ENCODE measurements around the gene IKBKE. TPM values are rescaled to one million over a fixed set of nuclear protein-coding genes. Genes with fewer than 3 reads are reported as not detected.

Gene IKBKE
- polyA plus RNA-seq, 4 donors: 4.1 to 8.7 (median 6.9) TPM

DNA sequence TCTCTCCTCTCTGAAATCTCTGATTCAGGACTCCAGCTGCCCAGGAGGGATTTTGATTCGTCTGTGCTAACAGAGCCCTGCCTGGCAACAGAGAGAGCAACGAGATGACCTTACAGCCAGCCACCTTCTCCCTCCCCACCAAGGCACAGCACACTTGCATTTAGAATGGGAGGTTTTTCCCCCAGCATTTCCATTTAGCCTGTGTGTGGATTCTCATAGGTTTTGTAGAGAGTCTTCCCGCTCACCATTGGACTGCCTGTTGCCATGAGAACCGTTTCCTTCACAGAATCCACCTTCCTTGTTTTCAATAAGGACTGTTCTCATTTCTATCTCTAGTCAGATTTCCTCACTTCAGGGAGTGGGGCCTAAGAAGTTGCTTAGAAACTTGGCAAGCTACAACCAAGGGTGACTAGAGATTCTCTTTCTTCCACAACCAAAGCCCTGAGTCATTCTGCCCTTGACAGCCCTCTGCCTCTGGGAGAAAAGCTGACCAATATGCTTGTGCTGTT is 5.8 kb upstream of the IKBKE start:
- WGBS, 3 donors: 69 to 78% (median 76%) methylated on average over 4 of the region's 4 CpGs

DNA sequence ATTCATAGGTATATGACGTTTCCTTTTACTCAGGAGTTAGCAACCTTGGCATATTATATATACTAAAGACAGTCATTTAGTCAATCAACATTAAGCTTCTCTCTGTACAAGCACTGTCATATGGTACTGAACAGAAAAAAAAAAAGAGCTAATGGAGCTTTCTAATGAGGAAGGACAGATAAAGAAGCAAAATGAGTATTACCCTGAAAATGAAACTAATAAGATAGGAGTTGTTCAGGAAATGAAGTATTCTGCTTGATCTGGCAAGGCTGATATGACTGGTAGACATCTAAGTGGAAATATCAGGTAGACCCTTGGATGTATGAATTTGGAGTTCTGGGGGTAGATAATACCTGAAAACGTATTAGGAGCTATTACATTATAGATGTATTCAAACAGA is 4.3 kb upstream of the IKBKE start:
- Histone ChIP-seq H3K4me1 (ENCODE audit: control insufficient read depth in 3 of 3, insufficient read depth in 2 of 3, low read depth in 1 of 3, low read length in 2 of 3) (peaks cover 3 to 18% (median 15%) of the 10 kb centered on the region in 3 donors), H3K36me3 (ENCODE audit: control insufficient read depth in 3 of 3, insufficient read depth in 2 of 3, low read depth in 1 of 3, low read length in 3 of 3) (peaks cover 0 to 14% (median 2%) of the 10 kb centered on the region in 3 donors), H3K4me3 (ENCODE audit: low read depth in 1 of 3, low read length in 3 of 3) (no peak overlapping the region), H3K9me3 (ENCODE audit: control insufficient read depth in 2 of 2, insufficient read depth in 1 of 2, low read depth in 1 of 2, low read length in 1 of 2) (no peaks in the 10 kb centered on the region), H3K27ac (ENCODE audit: low read depth in 1 of 3, low read length in 2 of 3) (no peak overlapping the region), H3K27me3 (ENCODE audit: control insufficient read depth in 3 of 3, insufficient read depth in 3 of 3, low read length in 3 of 3) (no peaks in the 10 kb centered on the region)
- 48 to 52% (median 50%) methylated on average over 2 of the region's 2 CpGs for WGBS, 3 donors
- FAIRE-seq (no peak), DNase-seq (no peak)

More for the DNA sequence above, 5.8 kb upstream of the IKBKE start:
- Histone ChIP-seq H3K4me3 (ENCODE audit: low read depth in 1 of 3, low read length in 3 of 3) (no peak overlapping the region), H3K27ac (ENCODE audit: low read depth in 1 of 3, low read length in 2 of 3) (no peak overlapping the region), H3K27me3 (ENCODE audit: control insufficient read depth in 3 of 3, insufficient read depth in 3 of 3, low read length in 3 of 3) (no peaks in the 10 kb centered on the region), H3K9me3 (ENCODE audit: control insufficient read depth in 2 of 2, insufficient read depth in 1 of 2, low read depth in 1 of 2, low read length in 1 of 2) (no peaks in the 10 kb centered on the region), H3K36me3 (ENCODE audit: control insufficient read depth in 3 of 3, insufficient read depth in 2 of 3, low read depth in 1 of 3, low read length in 3 of 3) (peaks cover 0 to 20% (median 2%) of the 10 kb centered on the region in 3 donors), H3K4me1 (ENCODE audit: control insufficient read depth in 3 of 3, insufficient read depth in 2 of 3, low read depth in 1 of 3, low read length in 2 of 3) (peaks cover under 1 to 12% (median 8%) of the 10 kb centered on the region in 3 donors)
- FAIRE-seq (no peak), DNase-seq (no peak)

DNA sequence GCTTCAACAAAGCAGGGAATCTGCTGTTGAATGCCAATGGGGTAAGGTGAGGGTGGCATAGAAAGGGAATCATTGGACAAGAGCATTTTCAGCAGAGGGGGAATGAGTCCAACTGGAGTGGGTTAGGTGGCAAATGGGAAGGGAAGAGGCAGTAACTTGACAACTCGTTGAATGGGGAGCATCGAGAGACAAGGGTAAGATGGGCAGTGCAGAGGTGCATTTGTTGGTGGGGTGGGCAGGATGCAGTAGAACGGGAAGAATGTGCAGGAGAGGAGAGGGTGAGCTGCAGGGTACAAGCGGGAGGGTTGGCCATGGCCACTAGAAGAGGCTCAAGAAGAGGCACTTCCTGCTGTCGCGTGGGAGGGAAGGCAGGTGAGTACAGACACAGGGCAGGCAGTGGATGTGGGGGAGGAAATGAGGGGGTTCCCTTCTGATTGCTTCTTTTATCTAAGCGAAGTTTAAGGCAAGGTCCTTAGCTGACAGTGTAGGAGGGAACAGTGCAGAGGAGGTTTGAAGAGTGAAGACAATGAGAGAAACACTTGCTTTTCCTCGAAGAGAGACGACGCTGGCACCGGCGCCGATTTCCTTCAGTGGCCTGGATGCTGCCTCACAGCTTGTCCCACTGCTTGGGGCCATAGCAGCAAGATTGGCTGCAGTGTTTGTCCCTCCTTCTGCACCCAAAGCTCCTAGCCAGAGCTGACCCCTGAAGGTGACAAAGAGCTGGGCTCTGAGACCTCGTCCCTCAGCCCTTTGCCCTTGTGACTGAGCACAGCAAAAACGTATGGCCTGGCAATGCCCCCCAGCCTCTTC is 3.2 kb upstream of the IKBKE start:
- Histone ChIP-seq H3K27me3 (ENCODE audit: control insufficient read depth in 3 of 3, insufficient read depth in 3 of 3, low read length in 3 of 3) (no peaks in the 10 kb centered on the region), H3K36me3 (ENCODE audit: control insufficient read depth in 3 of 3, insufficient read depth in 2 of 3, low read depth in 1 of 3, low read length in 3 of 3) (peaks cover 0 to 9% (median 0%) of the 10 kb centered on the region in 3 donors), H3K4me1 (ENCODE audit: control insufficient read depth in 3 of 3, insufficient read depth in 2 of 3, low read depth in 1 of 3, low read length in 2 of 3) (peaks cover 3 to 23% (median 20%) of the 10 kb centered on the region in 3 donors), H3K4me3 (ENCODE audit: low read depth in 1 of 3, low read length in 3 of 3) (no peak overlapping the region), H3K27ac (ENCODE audit: low read depth in 1 of 3, low read length in 2 of 3) (no peak overlapping the region), H3K9me3 (ENCODE audit: control insufficient read depth in 2 of 2, insufficient read depth in 1 of 2, low read depth in 1 of 2, low read length in 1 of 2) (no peaks in the 10 kb centered on the region)
- WGBS, 3 donors: 60 to 87% (median 72%) methylated on average over 15 of the region's 15 CpGs
- FAIRE-seq (no peak), DNase-seq (no peak)

DNA sequence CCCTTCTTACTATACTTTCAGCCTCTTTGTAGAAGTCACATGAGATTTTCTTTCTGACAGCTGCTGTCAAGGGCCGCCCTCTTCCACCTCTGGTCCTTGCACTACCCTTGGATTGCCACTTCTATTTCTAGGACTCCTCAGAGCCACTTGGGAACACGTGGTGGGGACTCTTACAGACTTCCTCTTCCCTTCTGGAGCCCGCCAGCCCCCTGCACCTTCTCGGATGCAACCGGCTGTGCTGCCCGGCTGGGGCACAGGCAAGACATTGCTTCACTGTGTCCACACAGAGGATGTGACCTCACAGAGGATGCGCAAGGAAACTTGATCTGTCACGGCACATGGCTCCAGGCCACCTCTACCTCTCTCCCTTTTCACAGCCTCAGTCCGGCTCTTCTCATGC is 2.4 kb upstream of the IKBKE start:
- Histone ChIP-seq H3K27me3 (ENCODE audit: control insufficient read depth in 3 of 3, insufficient read depth in 3 of 3, low read length in 3 of 3) (no peaks in the 10 kb centered on the region), H3K4me3 (ENCODE audit: low read depth in 1 of 3, low read length in 3 of 3) (no peak overlapping the region), H3K27ac (ENCODE audit: low read depth in 1 of 3, low read length in 2 of 3) (no peak overlapping the region), H3K36me3 (ENCODE audit: control insufficient read depth in 3 of 3, insufficient read depth in 2 of 3, low read depth in 1 of 3, low read length in 3 of 3) (peaks cover 0 to 14% (median 0%) of the 10 kb centered on the region in 3 donors), H3K4me1 (ENCODE audit: control insufficient read depth in 3 of 3, insufficient read depth in 2 of 3, low read depth in 1 of 3, low read length in 2 of 3) (peaks cover 3 to 29% (median 20%) of the 10 kb centered on the region in 3 donors), H3K9me3 (ENCODE audit: control insufficient read depth in 2 of 2, insufficient read depth in 1 of 2, low read depth in 1 of 2, low read length in 1 of 2) (no peaks in the 10 kb centered on the region)
- no peak for DNase-seq
- WGBS, 3 donors: 56 to 85% (median 82%) methylated on average over 9 of the region's 9 CpGs
- FAIRE-seq: no peak

DNA sequence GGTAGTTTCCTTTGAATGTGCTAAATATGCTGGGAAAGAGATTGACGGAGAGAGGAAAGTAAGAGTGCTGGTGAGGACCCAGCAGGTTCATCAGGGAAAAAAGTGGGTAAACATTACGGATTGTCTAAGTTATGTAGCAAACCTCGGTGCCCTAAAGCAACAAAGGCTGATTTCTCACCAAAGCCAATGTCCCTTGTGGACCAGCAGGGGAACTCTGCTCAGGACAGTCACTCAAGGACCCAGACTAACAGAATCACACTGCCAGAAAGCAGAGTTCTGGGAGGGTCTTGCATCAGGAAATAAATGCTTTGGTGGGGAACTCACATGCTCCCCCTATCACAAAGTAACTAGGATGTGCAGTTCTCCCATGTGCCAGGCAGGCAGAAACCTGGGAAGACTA is 1.7 kb upstream of the IKBKE start:
- Histone ChIP-seq H3K4me3 (ENCODE audit: low read depth in 1 of 3, low read length in 3 of 3) (no peak overlapping the region), H3K27me3 (ENCODE audit: control insufficient read depth in 3 of 3, insufficient read depth in 3 of 3, low read length in 3 of 3) (no peaks in the 10 kb centered on the region), H3K9me3 (ENCODE audit: control insufficient read depth in 2 of 2, insufficient read depth in 1 of 2, low read depth in 1 of 2, low read length in 1 of 2) (no peaks in the 10 kb centered on the region), H3K27ac (ENCODE audit: low read depth in 1 of 3, low read length in 2 of 3) (no peak overlapping the region), H3K4me1 (ENCODE audit: control insufficient read depth in 3 of 3, insufficient read depth in 2 of 3, low read depth in 1 of 3, low read length in 2 of 3) (peaks cover 3 to 29% (median 20%) of the 10 kb centered on the region in 3 donors), H3K36me3 (ENCODE audit: control insufficient read depth in 3 of 3, insufficient read depth in 2 of 3, low read depth in 1 of 3, low read length in 3 of 3) (peaks cover 0 to 17% (median 0%) of the 10 kb centered on the region in 3 donors)
- DNase-seq (no peak), FAIRE-seq (no peak)
- whole genome bisulfite sequencing, 3 donors: 64 to 76% (median 75%) methylated on average over 3 of the region's 3 CpGs

DNA sequence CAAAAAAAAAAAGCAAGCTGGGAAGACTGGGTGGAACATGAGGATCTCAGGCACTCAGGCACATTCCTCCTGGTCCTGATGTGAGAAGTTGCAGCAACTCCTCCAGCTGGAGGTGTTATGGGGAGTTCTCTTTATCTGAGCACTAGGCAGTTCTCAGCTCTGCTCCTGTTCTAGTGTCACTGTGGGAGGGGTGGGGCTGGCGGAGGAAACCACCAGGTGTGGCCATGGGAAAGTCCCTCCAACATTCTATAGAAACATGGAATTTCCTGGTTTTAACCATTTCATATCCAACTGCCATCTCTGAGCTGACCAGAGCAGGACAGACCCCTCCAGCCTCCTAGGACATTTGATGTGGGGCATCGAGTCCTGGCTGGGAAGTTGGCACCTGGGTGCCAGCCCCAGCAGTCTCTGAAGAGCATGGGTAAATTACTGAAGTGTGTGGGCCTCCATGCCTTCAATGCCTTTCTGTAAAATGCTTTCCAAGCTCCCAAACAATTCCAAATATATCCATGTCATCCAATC is 804 bp upstream of the IKBKE start:
- peaks cover 3 to 29% (median 20%) of the 10 kb centered on the region in 3 donors for H3K4me1 ChIP-seq (ENCODE audit: control insufficient read depth in 3 of 3, insufficient read depth in 2 of 3, low read depth in 1 of 3, low read length in 2 of 3)
- H3K9me3 ChIP-seq (ENCODE audit: control insufficient read depth in 2 of 2, insufficient read depth in 1 of 2, low read depth in 1 of 2, low read length in 1 of 2): no peaks in the 10 kb centered on the region
- peak overlapping the region in 1 of 3 donors; percentile 39 for H3K27ac ChIP-seq (ENCODE audit: low read depth in 1 of 3, low read length in 2 of 3)
- H3K36me3 ChIP-seq (ENCODE audit: control insufficient read depth in 3 of 3, insufficient read depth in 2 of 3, low read depth in 1 of 3, low read length in 3 of 3): peaks cover 0 to 17% (median 0%) of the 10 kb centered on the region in 3 donors
- 28 to 44% (median 42%) methylated on average over 2 of the region's 2 CpGs for WGBS, 3 donors
- no peak overlapping the region for H3K4me3 ChIP-seq (ENCODE audit: low read depth in 1 of 3, low read length in 3 of 3)
- DNase-seq: peak; percentile 29 to 54
- no peak for FAIRE-seq
- H3K27me3 ChIP-seq (ENCODE audit: control insufficient read depth in 3 of 3, insufficient read depth in 3 of 3, low read length in 3 of 3): no peaks in the 10 kb centered on the region

DNA sequence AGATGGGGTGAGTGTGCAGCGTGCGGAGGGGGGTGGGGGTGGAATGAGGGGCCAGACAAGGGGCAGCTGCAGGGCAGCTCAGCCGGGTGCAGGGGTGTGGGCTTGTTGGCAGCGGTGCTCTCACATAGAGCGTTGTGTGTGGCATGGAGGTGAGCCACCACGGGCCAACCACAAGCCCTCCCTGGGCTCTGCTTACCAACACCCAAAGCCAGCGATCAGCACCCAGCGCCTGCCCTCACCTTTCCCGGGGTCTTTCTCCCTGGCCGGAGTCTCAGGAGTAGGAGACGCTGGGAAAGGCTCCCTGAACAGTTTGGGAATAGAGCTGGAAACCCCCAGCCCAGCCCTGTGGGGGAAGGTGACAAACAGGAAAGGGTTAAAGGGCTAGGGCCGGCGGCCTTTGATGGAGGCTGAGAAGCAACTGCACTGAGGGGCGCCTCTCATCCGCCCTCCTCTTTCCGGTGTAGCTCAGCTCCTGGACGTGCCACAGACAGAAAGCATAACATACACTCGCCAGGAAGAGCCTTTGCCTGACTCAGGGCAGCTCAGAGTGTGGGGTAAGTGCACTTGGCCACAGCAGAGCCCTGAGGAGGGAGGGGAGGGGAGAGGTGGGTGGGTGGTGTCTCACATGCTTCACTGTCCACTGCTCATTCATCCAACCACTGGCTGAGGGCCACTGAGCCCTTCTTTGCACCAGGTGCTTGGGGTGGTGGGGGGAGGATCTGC is 577 bp downstream of the IKBKE start:
- peak; percentile 41 to 45 for DNase-seq
- 0 to 1% (median 0%) methylated on average over 18 of the region's 18 CpGs for WGBS, 3 donors
- H3K27ac ChIP-seq (ENCODE audit: low read depth in 1 of 3, low read length in 2 of 3): peak overlapping the region; percentile 5 to 76 (median 28)

DNA sequence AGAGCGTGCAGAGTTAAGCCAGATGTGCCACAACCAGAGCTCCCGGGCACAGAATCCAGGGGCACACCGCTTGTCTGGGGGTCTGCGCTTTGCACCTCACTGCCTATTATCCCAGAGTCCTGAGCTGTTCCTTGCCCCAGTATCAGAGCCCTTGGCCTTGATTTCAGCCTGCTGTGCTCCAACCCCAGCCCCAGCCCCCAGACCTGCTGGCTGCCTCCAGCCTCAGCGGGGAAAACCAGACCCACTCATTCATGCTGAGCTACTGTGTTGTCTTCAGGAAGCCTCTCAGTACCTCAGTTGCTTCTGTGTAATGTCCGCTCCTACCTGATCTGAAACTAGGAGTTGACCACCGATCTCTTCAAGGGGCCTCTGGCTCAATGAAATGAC is 1.1 kb downstream of the IKBKE start:
- no peak for FAIRE-seq
- no peaks in the 10 kb centered on the region for H3K27me3 ChIP-seq (ENCODE audit: control insufficient read depth in 3 of 3, insufficient read depth in 3 of 3, low read length in 3 of 3)
- H3K9me3 ChIP-seq (ENCODE audit: control insufficient read depth in 2 of 2, insufficient read depth in 1 of 2, low read depth in 1 of 2, low read length in 1 of 2): no peaks in the 10 kb centered on the region
- H3K4me1 ChIP-seq (ENCODE audit: control insufficient read depth in 3 of 3, insufficient read depth in 2 of 3, low read depth in 1 of 3, low read length in 2 of 3): peaks cover 3 to 27% (median 20%) of the 10 kb centered on the region in 3 donors
- peak overlapping the region in 2 of 3 donors; percentile 62 to 91 for H3K4me3 ChIP-seq (ENCODE audit: low read depth in 1 of 3, low read length in 3 of 3)
- peak overlapping the region in 2 of 3 donors; percentile 35 to 76 for H3K27ac ChIP-seq (ENCODE audit: low read depth in 1 of 3, low read length in 2 of 3)
- 45 to 60% (median 56%) methylated on average over 7 of the region's 7 CpGs for WGBS, 3 donors
- DNase-seq: no peak
- H3K36me3 ChIP-seq (ENCODE audit: control insufficient read depth in 3 of 3, insufficient read depth in 2 of 3, low read depth in 1 of 3, low read length in 3 of 3): peaks cover 0 to 32% (median 0%) of the 10 kb centered on the region in 3 donors

More for the DNA sequence above, 577 bp downstream of the IKBKE start:
- no peak for FAIRE-seq
- no peaks in the 10 kb centered on the region for H3K9me3 ChIP-seq (ENCODE audit: control insufficient read depth in 2 of 2, insufficient read depth in 1 of 2, low read depth in 1 of 2, low read length in 1 of 2)
- H3K4me1 ChIP-seq (ENCODE audit: control insufficient read depth in 3 of 3, insufficient read depth in 2 of 3, low read depth in 1 of 3, low read length in 2 of 3): peaks cover 3 to 29% (median 20%) of the 10 kb centered on the region in 3 donors
- peaks cover 0 to 26% (median 0%) of the 10 kb centered on the region in 3 donors for H3K36me3 ChIP-seq (ENCODE audit: control insufficient read depth in 3 of 3, insufficient read depth in 2 of 3, low read depth in 1 of 3, low read length in 3 of 3)
- H3K4me3 ChIP-seq (ENCODE audit: low read depth in 1 of 3, low read length in 3 of 3): peak overlapping the region; percentile 62 to 91 (median 64)
- H3K27me3 ChIP-seq (ENCODE audit: control insufficient read depth in 3 of 3, insufficient read depth in 3 of 3, low read length in 3 of 3): no peaks in the 10 kb centered on the region

Data from small intestine (tissue), 7 donors.